A549 (cell line): ENCODE measurements around the gene CCDC87. TPM values are rescaled to one million over a fixed set of nuclear protein-coding genes. Genes with fewer than 3 reads are reported as not detected.

Experiments used
- ATAC-seq, 2 experiments: fragments of 200-7000 bp in 1 of 2; fragments of >200 bp in 1 of 2; cut with Nextera tagmentation in 1 of 2; cut with Tn5 transposase in 1 of 2; 3 replicates each; pipeline versions ENCODE4 v1.8.0 to v1.9.1; 2018 to 2020; ENCODE audit warnings: mild to moderate bottlenecking in 1 of 2, moderate library complexity in 1 of 2
- CTCF ChIA-PET: fragments of 300-600 bp; sonication (Branson Sonifier 250); formaldehyde crosslinking; extraction: SDS; loops from one replicate; lab custom pipeline; 2021; ENCODE audit warnings: antibody characterized with exemption, inconsistent platforms; lab: Yijun Ruan, JAX
- POLR2A ChIA-PET: fragments of 350-600 bp; formaldehyde crosslinking; extraction: SDS; loops from one replicate; lab custom pipeline; 2021; ENCODE audit warnings: antibody characterized with exemption, inconsistent platforms; lab: Yijun Ruan, JAX
- DNase-seq, 2 experiments: peaks; one replicate each; pipeline versions ENCODE4 v3.0.0 to v3.0.0-alpha.2; 2011 to 2016; ENCODE audit warnings: low read depth in 1 of 2, low spot score in 1 of 2
- FAIRE-seq: peaks from 2 replicates; lab custom pipeline; 2011; peaks lifted over from hg19 to GRCh38; lab: Jason Lieb, UNC
- H3K27ac ChIP-seq, 2 experiments: fragments of >200 bp; sonication (Bioruptor Twin); formaldehyde crosslinking; 3 replicates each; pipeline ENCODE4 v1.5.1; 2016 to 2017
- H3K4me1 ChIP-seq: fragments of >200 bp; sonication (Bioruptor Twin); formaldehyde crosslinking; 3 replicates; pipeline ENCODE4 v1.6.1; 2016
- H3K4me2 ChIP-seq: fragments of >200 bp; sonication (Bioruptor Twin); formaldehyde crosslinking; 3 replicates; pipeline ENCODE4 v1.6.1; 2016
- H3K4me3 ChIP-seq: fragments of >200 bp; sonication (Bioruptor Twin); formaldehyde crosslinking; 3 replicates; pipeline ENCODE4 v1.5.1; 2016
- H3K9me3 ChIP-seq: fragments of >200 bp; sonication (Bioruptor Twin); formaldehyde crosslinking; 3 replicates; pipeline ENCODE4 v1.6.1; 2016
- BHLHE40 ChIP-seq: IDR thresholded peaks from 2 replicates; pipeline ENCODE4 v1.6.1; 2012; ENCODE audit warnings: low read depth, low read length, inconsistent platforms
- CEBPB ChIP-seq, 2 experiments: fragments of >200 bp in 1 of 2; sonication (Bioruptor Twin) in 1 of 2; formaldehyde crosslinking in 1 of 2; IDR thresholded peaks; 2 replicates each; pipeline ENCODE4 v1.6.1; 2012 to 2016
- EHF ChIP-seq: fragments of 250-450 bp; sonication (Bioruptor Pico); IDR thresholded peaks from 2 replicates; pipeline ENCODE4 v1.5.0; 2020; ENCODE audit warnings: mild to moderate bottlenecking
- ESRRA ChIP-seq: fragments of 150-350 bp; IDR thresholded peaks from 2 replicates; pipeline ENCODE4 v1.6.1; 2014; ENCODE audit warnings: mild to moderate bottlenecking, low read length, borderline replicate concordance
- FOXS1 ChIP-seq: fragments of 250-450 bp; sonication (Bioruptor Pico); IDR thresholded peaks from 2 replicates; pipeline ENCODE4 v1.5.0; 2020; ENCODE audit warnings: mild to moderate bottlenecking, moderate library complexity
- GATA3 ChIP-seq: IDR thresholded peaks from 2 replicates; pipeline ENCODE4 v1.6.1; 2012; ENCODE audit warnings: borderline replicate concordance
- HDAC2 ChIP-seq: fragments of 200-600 bp; sonication (generic); IDR thresholded peaks from 2 replicates; pipeline ENCODE4 v1.6.1; 2016
- HOXB13 ChIP-seq: fragments of 250-450 bp; sonication (Bioruptor Pico); IDR thresholded peaks from 2 replicates; pipeline ENCODE4 v1.5.0; 2020; ENCODE audit warnings: low read depth, mild to moderate bottlenecking, moderate library complexity
- HOXB5 ChIP-seq: fragments of 250-450 bp; sonication (Bioruptor Pico); IDR thresholded peaks from 2 replicates; pipeline ENCODE4 v1.5.0; 2020; ENCODE audit warnings: mild to moderate bottlenecking, moderate library complexity
- JUNB ChIP-seq: fragments of >200 bp; sonication (Bioruptor Twin); formaldehyde crosslinking; IDR thresholded peaks from 2 replicates; pipeline ENCODE4 v1.6.1; 2016
- KDM5A ChIP-seq: fragments of 200-600 bp; sonication (generic); IDR thresholded peaks from 2 replicates; pipeline ENCODE4 v1.6.1; 2016; ENCODE audit warnings: antibody characterized with exemption, mild to moderate bottlenecking
- MAFK ChIP-seq: fragments of 450-650 bp; IDR thresholded peaks from 2 replicates; pipeline ENCODE4 v1.6.1; 2014; ENCODE audit not compliant: partially characterized antibody
- NPAS2 ChIP-seq: fragments of 250-450 bp; sonication (Bioruptor Pico); IDR thresholded peaks from 2 replicates; pipeline ENCODE4 v1.8.0; 2022; ENCODE audit warnings: mild to moderate bottlenecking, moderate library complexity, borderline replicate concordance
- POLR2A ChIP-seq: IDR thresholded peaks from 2 replicates; pipeline ENCODE4 v1.6.1; 2012; ENCODE audit warnings: mild to moderate bottlenecking, low read length
- RCOR1 ChIP-seq: fragments of 150-350 bp; IDR thresholded peaks from 2 replicates; pipeline ENCODE4 v1.6.1; 2014; ENCODE audit warnings: antibody characterized with exemption, low read length, low read depth
- RFX5 ChIP-seq: fragments of 450-650 bp; IDR thresholded peaks from 2 replicates; pipeline ENCODE4 v1.7.1; 2014; ENCODE audit warnings: antibody characterized with exemption, mild to moderate bottlenecking, moderate library complexity
- TP53 ChIP-seq: fragments of 250-450 bp; sonication (Bioruptor Pico); IDR thresholded peaks from 2 replicates; pipeline ENCODE4 v1.5.0; 2021; ENCODE audit warnings: mild to moderate bottlenecking, moderate library complexity
- ZFP36 ChIP-seq: fragments of 450-650 bp; IDR thresholded peaks from 2 replicates; pipeline ENCODE4 v1.6.1; 2014; ENCODE audit warnings: borderline replicate concordance; ENCODE audit not compliant: partially characterized antibody
- ZNF302 ChIP-seq: fragments of 250-450 bp; sonication (Bioruptor Pico); IDR thresholded peaks from 2 replicates; pipeline ENCODE4 v1.9.0; 2021; ENCODE audit warnings: inconsistent platforms, mild to moderate bottlenecking, moderate library complexity
- WGBS: methylation state at CpG from one replicate; pipeline ENCODE4 v1.1.6; 2017; ENCODE audit errors: missing lambda C conversion rate; 5-methylcytosine and 5-hydroxymethylcytosine counted together
- polyA plus RNA-seq, 4 experiments: library from polyadenylated mRNA; depleted of rRNA in 3 of 4; stranded (reverse); fragments of >200 nt; fragmentation: RNase III in 1 of 4; extraction: RNeasy Plus Mini Kit Qiagen cat#74134 plus additional on column Dnase treatment in 1 of 4; gene quantifications; 2 replicates in 3 of 4; 3 replicates in 1 of 4; pipeline ENCODE4 v1.2.3, GENCODE V29; 2011 to 2017
- TF ChIP-seq, protein P1 (sequence below): IDR thresholded peaks from 2 replicates; pipeline ENCODE4 v1.6.1; 2012; ENCODE audit warnings: low read depth, borderline replicate concordance
- TF ChIP-seq, protein P2 (sequence below): fragments of 450-650 bp; IDR thresholded peaks from 2 replicates; pipeline ENCODE4 v1.6.1; 2014; ENCODE audit warnings: antibody characterized with exemption
- TF ChIP-seq, protein P3 (sequence below): fragments of 250-450 bp; sonication (Bioruptor Pico); IDR thresholded peaks from 2 replicates; pipeline ENCODE4 v1.5.0; 2020; ENCODE audit warnings: low read depth, mild to moderate bottlenecking, moderate library complexity
- TF ChIP-seq, protein P4 (sequence below): IDR thresholded peaks from 2 replicates; pipeline ENCODE4 v1.6.1; 2012
- TF ChIP-seq, protein P5 (sequence below): fragments of >200 bp; sonication (Bioruptor Twin); formaldehyde crosslinking; IDR thresholded peaks from 3 replicates; pipeline ENCODE4 v1.5.1; 2016
- TF ChIP-seq, protein P6 (sequence below): fragments of >200 bp; sonication (Bioruptor Twin); formaldehyde crosslinking; IDR thresholded peaks from 2 replicates; pipeline ENCODE4 v1.6.1; 2016
- TF ChIP-seq, protein P7 (sequence below): fragments of 150-350 bp; IDR thresholded peaks from 2 replicates; pipeline ENCODE4 v1.6.1; 2014; ENCODE audit warnings: low read depth, mild to moderate bottlenecking, low read length
- TF ChIP-seq, protein P8 (sequence below): IDR thresholded peaks from 2 replicates; pipeline ENCODE4 v1.6.1; 2012

CCDC87 gene
- polyA plus RNA-seq, 2 of the 4 experiments (the other 2 are of a cell fraction), result 0.47 to 0.68 TPM

DNA sequence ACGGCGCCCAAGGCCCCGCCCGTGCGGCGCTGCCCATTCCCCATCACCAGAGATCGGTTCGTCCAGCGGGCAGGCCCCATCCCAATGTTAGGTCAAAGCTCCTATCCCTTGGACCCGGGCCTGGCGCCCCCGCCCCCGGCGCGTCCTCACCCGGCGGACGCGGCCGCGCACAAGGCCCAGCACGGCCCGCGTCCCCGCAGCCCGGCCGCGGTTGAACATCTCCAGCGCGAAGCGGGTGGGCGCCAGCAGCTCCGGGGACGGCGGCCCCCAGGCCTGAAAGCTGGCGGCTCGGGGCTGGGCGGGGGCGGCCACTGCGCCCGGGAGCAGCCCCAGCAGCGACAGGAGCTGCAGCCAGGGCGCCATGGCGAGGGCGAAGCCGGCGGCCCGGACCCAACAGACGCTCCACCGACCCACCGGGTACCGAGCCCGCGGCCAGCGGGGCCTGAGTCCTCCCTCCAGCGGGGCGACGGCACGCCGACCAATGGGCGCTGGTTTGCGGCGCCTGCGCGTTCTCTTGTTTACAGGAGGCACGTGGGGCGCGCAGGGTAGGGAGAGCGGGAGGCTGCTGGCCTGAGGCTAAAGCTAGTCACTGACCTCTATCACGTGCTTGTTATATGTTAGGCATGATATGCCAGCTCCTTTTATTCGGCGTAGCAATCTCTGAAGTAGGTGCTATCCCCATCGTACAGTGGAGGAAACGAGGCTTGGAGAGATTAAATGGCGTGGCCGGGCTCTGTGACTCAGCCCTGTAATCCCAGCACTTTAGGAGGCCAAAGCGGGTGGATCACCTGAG, 24.5 kb downstream of the CCDC87 start, which contains the start of gene CTSF:
TSS of gene CTSF (minus strand) at position 483 of the 793 bp plus-strand sequence. CDS start at position 363, 120 bp downstream.
- ATAC-seq, result peak; percentile 92 to 95
- ChIA-PET POLR2A (interaction anchor here (0.9 to 2.2 kb wide), 5 partner anchors 8 to 89 kb away, joined by 3 to 10 read pairs (median 5); partner anchors contain the start of genes RBM14, RBM4 and ZDHHC24), CTCF (interaction anchor here (0.9 to 3.1 kb wide), 10 partner anchors 10 to 137 kb away, joined by 3 to 16 read pairs (median 4); partner anchors contain the start of genes CCDC87, CCS, RBM14 and RBM4)
- WGBS, result 29% methylated on average over 20 of the region's 77 CpGs
- Histone ChIP-seq H3K9me3 (no peaks in the 10 kb centered on the region), H3K27ac (peak within 1 kb of the TSS; percentile 80 to 87), H3K4me3 (peak within 1 kb of the TSS; percentile 68), H3K4me2 (peak within 1 kb of the TSS; percentile 99), H3K4me1 (peaks cover 5% of the 10 kb centered on the region; the same call in 1 of the 3 replicates)
- FAIRE-seq, result peak; percentile 23
- DNase-seq, result peak; percentile 83 to 97
- TF ChIP-seq ZNF302 (CRISPR knock-in tag) (0 out of 2 replicates have a peak, but pooled peaks have one; percentile 62), EHF (CRISPR knock-in tag) (peak; percentile 36; the same call in 1 of the 2 replicates), ZFP36 (no peak), HOXB5 (CRISPR knock-in tag) (peak; percentile 78), HOXB13 (CRISPR knock-in tag) (0 out of 2 replicates have a peak, but pooled peaks have one; percentile 71), POLR2A (peak; percentile 53), FOXS1 (peak; percentile 84; the same call in 1 of the 2 replicates), TP53 (CRISPR knock-in tag) (peak; percentile 63; the same call in 1 of the 2 replicates), RFX5 (no peak), BHLHE40 (peak; percentile 63; the same call in 1 of the 2 replicates), NPAS2 (no peak)
- TF ChIP-seq, protein P1, sequence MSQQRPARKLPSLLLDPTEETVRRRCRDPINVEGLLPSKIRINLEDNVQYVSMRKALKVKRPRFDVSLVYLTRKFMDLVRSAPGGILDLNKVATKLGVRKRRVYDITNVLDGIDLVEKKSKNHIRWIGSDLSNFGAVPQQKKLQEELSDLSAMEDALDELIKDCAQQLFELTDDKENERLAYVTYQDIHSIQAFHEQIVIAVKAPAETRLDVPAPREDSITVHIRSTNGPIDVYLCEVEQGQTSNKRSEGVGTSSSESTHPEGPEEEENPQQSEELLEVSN, result peak; percentile 99
- TF ChIP-seq, protein P2, sequence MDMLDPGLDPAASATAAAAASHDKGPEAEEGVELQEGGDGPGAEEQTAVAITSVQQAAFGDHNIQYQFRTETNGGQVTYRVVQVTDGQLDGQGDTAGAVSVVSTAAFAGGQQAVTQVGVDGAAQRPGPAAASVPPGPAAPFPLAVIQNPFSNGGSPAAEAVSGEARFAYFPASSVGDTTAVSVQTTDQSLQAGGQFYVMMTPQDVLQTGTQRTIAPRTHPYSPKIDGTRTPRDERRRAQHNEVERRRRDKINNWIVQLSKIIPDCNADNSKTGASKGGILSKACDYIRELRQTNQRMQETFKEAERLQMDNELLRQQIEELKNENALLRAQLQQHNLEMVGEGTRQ, result peak; percentile 92
- TF ChIP-seq, protein P3, sequence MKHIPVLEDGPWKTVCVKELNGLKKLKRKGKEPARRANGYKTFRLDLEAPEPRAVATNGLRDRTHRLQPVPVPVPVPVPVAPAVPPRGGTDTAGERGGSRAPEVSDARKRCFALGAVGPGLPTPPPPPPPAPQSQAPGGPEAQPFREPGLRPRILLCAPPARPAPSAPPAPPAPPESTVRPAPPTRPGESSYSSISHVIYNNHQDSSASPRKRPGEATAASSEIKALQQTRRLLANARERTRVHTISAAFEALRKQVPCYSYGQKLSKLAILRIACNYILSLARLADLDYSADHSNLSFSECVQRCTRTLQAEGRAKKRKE, result peak; percentile 79; the same call in 1 of the 2 replicates
- TF ChIP-seq, protein P4, sequence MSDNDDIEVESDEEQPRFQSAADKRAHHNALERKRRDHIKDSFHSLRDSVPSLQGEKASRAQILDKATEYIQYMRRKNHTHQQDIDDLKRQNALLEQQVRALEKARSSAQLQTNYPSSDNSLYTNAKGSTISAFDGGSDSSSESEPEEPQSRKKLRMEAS, result peak; percentile 100
- TF ChIP-seq, protein P5, sequence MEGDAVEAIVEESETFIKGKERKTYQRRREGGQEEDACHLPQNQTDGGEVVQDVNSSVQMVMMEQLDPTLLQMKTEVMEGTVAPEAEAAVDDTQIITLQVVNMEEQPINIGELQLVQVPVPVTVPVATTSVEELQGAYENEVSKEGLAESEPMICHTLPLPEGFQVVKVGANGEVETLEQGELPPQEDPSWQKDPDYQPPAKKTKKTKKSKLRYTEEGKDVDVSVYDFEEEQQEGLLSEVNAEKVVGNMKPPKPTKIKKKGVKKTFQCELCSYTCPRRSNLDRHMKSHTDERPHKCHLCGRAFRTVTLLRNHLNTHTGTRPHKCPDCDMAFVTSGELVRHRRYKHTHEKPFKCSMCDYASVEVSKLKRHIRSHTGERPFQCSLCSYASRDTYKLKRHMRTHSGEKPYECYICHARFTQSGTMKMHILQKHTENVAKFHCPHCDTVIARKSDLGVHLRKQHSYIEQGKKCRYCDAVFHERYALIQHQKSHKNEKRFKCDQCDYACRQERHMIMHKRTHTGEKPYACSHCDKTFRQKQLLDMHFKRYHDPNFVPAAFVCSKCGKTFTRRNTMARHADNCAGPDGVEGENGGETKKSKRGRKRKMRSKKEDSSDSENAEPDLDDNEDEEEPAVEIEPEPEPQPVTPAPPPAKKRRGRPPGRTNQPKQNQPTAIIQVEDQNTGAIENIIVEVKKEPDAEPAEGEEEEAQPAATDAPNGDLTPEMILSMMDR, result no peak

DNA sequence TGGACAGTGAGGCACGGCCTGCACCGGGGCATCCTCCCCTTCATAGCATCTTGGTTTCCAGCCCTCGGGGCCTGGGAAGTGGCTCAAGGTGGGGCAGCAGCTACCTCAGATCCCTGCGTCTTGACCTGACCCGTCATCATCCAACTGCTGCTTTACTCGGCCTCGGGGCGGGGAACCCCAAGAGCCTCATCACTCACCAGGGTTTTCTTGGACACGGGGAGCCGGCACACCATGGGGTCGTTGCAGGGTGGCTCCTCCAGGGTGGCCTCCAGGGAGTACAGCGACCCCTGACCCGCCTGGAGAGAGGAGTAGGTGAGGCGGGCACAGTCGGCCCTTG, 25.1 kb downstream of the CCDC87 start:
- CTCF ChIA-PET, result interaction anchor here (0.9 to 2.5 kb wide), 7 partner anchors 10 to 137 kb away, joined by 3 to 16 read pairs (median 4); partner anchors contain the start of genes CCDC87, CCS, RBM14 and RBM4B
- POLR2A ChIA-PET, result interaction anchor here (1.8 to 2.2 kb wide), 3 partner anchors 22 to 71 kb away, joined by 5 to 10 read pairs (median 9); partner anchors contain the start of genes RBM14, RBM4 and ZDHHC24
- TF ChIP-seq KDM5A (no peak), MAFK (no peak), GATA3 (no peak), ESRRA (no peak), HDAC2 (no peak), RCOR1 (no peak), CEBPB (IDR thresholded peaks at IDR 0.05) (no peak), BHLHE40 (no peak), HOXB13 (CRISPR knock-in tag) (no peak), JUNB (no peak)
- TF ChIP-seq, protein P6, sequence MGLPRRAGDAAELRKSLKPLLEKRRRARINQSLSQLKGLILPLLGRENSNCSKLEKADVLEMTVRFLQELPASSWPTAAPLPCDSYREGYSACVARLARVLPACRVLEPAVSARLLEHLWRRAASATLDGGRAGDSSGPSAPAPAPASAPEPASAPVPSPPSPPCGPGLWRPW, result no peak
- TF ChIP-seq, protein P7, sequence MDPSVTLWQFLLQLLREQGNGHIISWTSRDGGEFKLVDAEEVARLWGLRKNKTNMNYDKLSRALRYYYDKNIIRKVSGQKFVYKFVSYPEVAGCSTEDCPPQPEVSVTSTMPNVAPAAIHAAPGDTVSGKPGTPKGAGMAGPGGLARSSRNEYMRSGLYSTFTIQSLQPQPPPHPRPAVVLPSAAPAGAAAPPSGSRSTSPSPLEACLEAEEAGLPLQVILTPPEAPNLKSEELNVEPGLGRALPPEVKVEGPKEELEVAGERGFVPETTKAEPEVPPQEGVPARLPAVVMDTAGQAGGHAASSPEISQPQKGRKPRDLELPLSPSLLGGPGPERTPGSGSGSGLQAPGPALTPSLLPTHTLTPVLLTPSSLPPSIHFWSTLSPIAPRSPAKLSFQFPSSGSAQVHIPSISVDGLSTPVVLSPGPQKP, result no peak
- TF ChIP-seq, protein P4, result no peak
- TF ChIP-seq, protein P8, sequence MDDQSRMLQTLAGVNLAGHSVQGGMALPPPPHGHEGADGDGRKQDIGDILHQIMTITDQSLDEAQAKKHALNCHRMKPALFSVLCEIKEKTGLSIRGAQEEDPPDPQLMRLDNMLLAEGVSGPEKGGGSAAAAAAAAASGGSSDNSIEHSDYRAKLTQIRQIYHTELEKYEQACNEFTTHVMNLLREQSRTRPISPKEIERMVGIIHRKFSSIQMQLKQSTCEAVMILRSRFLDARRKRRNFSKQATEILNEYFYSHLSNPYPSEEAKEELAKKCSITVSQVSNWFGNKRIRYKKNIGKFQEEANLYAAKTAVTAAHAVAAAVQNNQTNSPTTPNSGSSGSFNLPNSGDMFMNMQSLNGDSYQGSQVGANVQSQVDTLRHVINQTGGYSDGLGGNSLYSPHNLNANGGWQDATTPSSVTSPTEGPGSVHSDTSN, result no peak

More for the DNA sequence above, 25.1 kb downstream of the CCDC87 start:
- WGBS, result 87% methylated on average over 15 of the region's 15 CpGs
- no peaks in the 10 kb centered on the region for H3K9me3 ChIP-seq
- H3K4me2 ChIP-seq, result peak overlapping the region; percentile 99
- peaks cover 5% of the 10 kb centered on the region; the same call in 1 of the 3 replicates for H3K4me1 ChIP-seq
- ATAC-seq (peak in 1 of 2 experiments; percentile 8; a peak in 1 of 6 replicates), FAIRE-seq (no peak), DNase-seq (no peak)
- peak overlapping the region; percentile 80 to 87; a peak in 5 of 6 replicates for H3K27ac ChIP-seq
- H3K4me3 ChIP-seq, result peak overlapping the region; percentile 68
